IPS DF 19.7 (cell line): ENCODE results near the gene HABP2.

Source experiments
- DNase-seq: peaks from one replicate; pipeline ENCODE4 v3.0.0-alpha.2; 2013; ENCODE audit warnings: low read depth, low spot score

HABP2 gene

DNA sequence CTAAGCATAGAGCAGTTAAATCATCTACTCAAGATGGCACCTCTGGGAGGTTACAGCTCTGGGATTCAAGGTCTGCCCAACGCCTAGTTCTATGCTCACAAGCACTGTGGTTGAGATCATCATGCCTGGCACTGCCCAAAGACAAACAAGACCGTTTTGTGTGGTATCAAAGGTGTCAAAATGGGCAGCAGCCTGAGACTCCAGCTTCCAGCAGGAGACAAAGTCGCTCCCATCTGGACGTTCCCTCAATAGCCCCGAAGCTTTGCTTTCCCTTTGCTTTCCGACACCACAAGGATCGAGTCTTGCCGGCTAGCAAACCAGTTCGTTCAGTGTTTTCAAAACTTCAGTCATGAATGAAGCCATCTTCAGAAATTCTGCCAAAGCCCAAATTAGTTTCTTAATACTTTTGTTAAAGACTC, 5.1 kb downstream of the HABP2 start:
- DNase-seq, result no peak

DNA sequence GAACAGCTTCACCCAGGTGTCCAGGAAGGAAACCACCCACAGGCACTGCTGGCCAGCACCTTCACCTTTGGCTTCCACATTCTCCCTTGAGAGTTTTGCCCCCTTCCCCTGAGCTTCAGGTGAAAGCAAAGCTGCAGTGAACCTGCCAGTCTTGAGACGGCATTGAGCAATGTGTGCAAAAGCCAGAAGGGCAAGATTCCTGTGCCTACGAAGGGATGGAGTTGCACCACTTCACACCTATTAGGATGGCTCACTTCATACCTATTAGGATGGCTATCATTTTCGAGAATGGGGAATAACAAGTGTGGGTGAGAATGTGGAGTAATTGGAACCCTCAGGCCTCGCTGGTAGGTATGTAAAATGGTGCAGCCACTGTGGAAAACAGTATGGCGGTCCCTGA, 7.2 kb downstream of the HABP2 start:
- DNase-seq, result no peak

DNA sequence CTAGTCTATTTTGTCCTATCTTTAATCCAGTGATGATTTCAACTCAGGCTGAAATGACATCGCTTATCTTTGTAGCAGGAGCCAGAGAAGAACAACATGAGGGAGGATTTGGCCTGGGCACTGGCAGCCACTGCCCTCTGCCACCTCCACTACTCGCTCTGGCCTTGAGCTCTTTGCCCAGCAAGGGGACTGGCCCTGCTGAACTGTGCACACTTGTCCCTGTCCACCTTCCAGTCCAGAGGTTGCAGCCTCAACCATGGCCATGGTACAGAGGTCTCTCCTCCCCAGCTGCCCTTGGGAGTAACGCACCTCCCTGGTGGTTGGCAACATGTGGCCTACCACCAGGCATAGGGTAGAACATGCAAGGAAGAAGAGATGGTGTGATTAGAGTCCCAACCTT, 8.4 kb downstream of the HABP2 start:
- DNase-seq, result no peak

DNA sequence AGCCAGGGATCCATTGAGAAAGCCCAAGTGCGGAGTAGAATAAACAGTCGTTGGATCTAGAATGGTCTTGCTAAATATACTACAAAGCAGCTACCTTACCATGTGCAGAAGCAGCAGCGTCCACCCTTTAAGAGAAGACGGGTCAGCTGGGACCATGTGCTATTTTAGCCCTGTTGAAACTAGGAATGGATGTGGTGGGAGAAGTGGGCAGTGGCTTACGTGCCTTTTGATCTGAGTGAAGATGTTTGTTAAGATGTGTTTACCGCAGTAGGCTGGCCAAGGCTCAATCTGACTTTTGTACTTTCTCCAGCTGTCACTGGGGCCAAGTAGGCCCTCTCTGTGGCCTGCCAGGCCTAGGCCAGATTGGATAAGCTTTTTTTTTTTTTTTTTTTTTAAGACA, 9.2 kb downstream of the HABP2 start:
- DNase-seq, result no peak

DNA sequence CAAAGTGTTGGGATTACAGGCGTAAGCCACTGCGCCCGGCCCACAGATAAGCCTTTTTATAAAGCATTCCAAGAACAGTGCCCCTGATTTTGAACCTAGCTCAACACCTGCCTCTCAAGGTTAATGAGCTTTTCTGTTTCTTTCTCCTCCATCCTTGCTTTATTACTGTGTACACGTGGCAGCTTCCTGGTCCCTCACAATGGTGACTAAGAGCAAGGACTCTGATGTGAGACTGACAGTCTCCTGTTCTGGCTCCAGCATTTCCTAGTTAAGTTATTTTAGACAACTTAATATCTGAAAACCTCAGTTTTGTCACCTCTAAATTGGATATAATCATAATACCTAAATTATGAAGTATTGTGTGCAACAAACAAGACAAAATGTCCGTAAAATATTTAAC, 9.9 kb downstream of the HABP2 start:
- DNase-seq, result no peak

DNA sequence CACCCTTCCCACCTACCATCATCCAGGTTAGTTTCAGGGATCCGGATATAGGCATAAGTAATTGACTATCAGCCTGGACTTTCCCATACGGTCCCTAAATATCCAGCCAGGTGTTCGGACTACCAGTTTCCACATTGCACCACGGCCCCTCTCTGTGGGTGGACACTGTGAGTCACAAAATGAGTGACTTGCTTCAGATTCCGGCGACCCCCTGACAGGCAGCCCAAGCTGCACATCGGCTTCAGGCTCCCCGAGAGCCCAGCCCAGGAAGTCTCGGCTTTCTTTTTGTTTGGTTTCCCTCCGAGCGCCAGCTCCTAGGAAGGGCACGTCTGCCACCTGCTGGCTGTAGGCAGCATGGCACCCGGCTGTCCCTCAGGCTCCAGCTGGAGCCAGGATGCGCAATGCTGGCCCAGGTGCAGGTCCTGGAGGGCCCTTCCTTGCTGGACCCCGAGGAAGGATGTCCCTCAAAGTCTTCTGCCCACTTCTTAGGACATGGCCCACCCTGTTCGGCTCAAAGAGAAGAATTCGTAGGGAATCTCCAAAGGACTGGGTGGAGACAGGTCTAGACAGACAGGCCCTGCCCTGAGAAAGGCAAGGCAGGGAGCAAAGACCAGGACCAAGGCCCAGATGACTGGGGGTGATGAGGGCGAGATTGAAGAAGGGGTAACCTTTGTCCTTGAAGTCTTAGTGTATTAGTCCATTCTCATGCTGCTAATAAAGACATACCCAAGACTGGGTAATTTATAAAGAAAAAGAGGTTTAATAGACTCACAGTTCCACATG, 10.6 kb downstream of the HABP2 start:
- no peak for DNase-seq

DNA sequence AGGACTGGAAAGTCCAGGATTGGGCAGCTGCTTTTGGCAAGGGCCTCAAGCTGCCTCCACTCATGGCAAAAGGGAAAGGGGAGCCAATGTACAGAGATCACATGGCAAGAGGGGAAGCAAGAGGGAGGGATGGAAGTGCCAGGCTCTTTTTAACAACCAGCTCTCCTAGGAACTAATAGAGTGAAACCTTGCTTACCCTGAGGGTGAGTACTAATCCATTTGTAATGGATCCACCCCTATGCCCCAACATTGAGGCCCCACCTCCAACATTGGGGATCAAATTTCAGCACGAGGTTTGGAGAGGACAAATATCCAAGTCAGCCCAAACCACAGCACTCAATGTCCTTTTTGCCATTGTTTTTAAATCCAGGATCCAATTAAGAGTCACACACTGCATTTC, 12.5 kb downstream of the HABP2 start:
- DNase-seq, result no peak

DNA sequence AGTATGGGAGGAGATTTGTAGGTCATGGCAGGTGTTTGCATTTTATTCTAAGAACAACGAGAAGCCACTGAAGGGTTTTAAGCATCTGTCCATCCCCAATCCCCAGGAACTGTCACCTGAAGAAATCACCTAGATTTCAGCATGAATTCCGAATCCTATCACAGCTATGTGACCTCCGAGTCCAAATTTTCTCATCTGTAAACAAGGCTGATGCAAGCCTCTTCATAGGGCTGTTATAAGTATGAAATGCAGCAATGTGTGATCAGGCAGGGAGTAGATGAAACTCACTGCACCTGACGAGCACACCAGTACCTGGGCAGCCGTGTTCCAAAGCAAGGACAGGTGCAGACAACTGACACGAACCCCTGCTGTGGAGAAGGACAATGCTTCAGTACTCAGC, 14.0 kb downstream of the HABP2 start:
- no peak for DNase-seq

DNA sequence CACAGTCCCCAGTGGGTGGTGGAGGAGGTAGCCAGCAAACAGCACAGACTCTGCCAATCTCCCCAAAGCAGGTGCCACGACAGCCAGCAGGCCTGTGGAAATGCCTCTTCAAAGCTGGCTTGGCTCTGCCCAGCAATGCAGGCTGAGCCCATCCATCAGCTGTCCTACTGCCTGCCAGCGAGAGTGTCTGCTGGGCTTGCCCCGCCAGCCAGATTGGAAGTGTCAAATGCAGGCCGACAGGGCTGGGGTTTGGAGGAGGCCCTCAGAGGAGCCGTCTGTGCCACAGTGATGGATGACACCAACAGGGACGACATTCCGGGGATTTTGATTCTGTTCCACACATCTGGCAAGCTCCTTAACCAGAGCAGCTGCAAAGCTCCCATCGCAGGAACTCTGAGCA, 16.7 kb downstream of the HABP2 start:
- no peak for DNase-seq

DNA sequence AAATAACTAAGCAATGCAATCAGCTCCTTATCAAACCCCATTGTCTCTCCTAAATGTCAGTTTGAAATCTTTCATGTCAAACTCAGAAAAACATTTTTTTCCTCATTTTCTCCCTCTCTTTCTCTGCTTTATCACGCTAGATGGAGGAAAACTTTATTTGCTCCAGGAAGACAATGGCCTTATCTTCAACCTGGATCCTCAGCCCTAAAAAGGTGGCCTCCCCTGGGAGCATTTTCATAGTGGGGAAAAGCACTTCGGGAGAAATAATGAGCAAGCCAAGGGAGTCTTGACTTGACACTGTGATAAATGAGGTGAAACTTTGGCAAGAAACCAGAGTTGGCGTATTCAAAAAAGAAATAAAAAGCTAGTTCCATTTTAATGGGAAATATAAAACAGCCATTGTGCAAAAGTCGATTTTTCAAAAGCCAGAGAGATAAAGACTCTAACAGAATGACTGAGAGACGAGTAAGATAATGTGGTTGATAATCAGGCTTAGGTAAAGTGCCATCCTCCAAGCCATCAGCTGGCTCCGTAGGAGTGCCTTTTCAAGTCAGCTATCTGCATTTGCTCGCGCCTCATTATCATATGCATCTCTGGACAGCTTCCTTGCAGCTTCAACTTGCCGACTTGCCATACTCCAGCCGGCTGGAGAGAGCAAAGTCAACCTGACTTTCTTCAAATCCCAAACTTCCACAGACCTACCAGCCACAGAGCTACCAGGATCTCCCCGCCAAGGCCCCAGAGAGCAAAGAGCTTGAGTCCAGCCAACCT, 19.9 kb downstream of the HABP2 start:
- no peak for DNase-seq

DNA sequence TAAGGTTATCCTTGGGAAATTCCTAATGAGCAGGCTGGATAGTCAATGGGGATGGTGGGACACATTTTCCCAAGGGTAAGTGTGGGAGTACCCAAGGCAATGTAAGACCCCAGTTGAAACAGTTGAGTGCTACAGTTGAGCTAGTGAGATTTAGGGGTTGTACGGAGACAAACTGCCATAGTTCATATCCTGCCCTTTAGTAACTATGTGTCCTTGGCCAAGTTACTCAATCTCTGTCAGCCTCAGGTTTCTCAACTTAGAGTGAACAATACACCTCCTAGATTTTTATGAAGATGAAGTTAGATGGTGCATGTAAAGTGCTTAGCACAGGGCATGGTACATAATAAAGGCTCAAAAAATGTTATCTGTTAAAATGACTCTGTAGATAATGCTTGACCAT, 20.5 kb downstream of the HABP2 start:
- DNase-seq, result no peak

DNA sequence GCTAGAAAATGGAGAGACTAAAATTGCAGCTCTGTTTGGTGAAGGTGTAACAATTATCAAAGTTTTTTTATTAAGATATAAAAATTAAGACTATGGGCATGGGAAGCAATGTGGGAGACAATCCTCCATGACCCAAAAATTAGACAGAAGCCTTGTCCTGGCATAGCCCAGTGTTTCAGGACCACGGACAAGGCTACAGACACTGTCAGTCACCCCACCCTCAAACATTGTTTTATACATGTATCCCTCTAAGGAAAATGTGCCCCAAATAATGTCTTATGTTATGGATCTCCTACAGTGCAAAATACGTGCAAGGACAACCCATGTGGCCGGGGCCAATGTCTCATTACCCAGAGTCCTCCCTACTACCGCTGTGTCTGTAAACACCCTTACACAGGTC, 24.0 kb downstream of the HABP2 start:
- no peak for DNase-seq

DNA sequence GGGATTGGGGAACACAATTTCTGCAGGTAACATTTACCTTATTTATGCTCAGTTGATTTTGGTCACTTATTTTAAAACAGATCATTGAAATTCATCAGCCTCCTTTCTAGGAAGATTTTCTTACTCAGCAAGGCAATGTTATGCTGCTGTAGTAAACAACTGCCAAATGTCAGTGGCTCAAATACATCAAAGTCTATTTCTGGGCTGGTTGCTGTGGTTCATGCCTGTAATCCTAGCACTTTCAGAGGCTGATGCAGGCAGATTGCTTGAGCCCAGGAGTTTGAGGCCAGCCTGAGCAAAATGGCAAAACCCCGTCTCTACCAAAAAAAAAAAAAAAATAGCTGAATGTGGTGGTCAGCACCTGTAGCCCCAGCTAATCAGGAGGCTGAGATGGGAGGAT, 25.9 kb downstream of the HABP2 start:
- no peak for DNase-seq

DNA sequence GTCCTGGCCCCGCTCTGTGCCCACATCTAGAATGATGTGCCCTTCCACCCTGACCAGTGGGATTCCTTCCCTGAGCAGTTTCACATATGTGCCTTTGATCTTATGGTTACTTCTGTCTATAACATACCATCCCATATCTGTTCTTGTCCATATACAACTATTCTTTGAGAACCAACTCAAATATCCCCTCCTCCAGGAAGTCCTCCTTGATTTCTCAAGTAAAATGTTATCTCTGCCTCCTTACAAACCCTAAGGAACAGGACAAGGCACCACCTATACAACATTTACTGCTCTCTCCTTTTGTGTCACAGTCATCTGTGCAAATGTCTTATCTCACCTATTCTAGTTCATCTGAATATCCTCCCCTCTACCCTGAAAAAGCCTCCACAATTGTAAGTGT, 28.2 kb downstream of the HABP2 start:
- no peak for DNase-seq

DNA sequence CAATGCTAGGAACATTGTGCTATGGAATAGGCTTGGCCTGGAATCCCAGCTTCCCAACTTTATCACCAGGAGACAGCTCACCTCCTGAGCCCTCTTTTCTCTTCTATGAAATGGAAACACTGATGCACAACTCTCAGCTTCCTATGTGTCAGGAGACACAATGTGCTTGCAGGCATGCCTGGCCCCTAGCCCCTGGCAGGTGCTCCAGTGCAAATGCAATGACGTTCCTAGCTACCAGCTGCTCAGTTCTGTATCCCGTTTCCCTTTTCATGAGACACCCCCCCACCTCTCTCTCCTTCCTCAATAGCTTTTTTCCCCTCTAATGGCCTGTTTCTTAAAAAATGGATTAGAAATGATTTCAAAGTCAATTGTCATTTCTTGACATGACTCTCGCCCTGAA, 30.7 kb downstream of the HABP2 start:
- no peak for DNase-seq

DNA sequence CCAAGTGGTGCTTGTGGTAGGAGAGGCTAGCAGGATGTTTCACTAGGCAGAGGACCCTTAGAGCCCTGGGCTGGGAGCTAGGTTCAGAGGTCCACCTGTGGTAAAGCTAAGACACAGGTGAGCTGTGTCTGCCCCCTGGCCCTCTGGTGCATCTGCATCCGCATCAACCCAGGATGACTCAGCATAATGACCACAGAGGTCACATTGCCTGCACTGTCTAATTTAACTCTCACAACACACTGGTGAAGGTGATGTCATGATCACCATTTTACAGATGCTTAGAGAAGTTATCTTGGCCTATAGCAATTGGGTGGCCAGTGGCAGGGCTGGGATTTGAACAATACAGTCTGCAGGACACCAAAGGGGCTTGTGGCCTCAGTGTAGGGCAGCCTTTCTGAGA, 33.1 kb downstream of the HABP2 start:
- DNase-seq, result no peak

DNA sequence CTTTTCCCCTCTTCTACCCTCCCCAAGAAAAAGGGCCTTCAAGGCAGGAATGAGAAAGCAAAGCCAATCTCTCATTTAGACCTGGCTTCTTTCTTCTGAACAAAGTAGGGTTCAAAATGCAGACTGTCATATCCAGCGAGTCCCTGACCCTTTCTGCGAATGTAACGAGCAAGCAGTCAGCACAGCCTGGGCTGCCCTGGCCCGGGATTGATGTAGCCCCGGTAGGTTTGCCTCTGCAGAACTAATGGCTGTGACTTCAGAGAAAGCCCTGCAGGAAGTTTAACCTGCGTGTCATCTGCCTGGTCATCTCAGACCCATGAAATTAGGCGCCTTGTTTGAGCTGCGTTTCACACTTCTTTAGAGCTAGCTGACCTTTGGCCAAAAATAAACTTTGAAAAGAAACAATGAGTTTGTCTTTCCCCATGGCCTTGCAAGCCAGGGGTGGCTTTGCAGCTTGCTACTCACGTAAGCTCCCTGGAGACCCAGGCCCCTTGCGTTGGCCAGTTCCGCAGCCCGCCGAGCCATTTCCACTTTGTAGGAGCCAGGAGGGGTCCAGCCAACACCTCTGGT, 36.4 kb downstream of the HABP2 start:
- DNase-seq, result no peak

DNA sequence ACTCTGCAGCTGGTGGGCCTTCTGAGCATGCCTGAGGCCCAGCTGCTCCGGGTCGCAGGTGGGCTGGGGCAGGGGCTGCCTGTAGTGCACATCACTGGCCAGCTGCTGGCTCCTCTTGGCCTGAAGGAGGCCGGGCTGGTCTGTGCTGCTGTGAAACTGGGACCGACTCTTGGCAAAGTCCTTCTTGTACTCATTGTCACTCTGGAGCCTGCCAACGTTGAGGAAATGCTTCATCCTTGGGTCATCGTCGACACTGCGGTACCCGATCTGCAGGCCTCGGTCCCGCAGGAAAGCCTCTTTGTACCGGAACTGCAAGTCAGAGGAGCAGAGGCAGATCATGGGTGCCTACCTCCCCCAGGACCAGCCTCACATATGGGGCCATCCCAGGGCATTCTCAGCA, 37.7 kb downstream of the HABP2 start:
- DNase-seq, result no peak

DNA sequence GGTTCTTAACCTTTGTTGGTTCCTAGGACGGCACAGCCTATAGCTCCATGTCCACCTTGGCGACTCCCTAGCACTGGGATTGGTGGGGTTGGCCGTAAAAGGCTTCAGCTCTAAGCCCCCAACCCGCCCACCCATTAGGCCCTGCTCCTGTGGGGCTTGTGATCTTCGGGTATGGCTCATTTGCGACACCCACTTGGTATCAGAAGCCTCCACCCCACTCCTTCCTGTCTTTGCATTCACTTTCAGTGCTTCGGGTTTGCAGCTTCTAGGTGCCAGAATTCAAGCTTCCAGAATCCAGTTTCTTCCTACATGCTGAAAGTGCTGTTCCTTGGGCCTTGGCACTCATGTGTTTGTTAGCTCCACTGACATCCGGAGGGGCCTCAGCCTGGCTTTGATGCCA, 39.5 kb downstream of the HABP2 start:
- DNase-seq, result no peak

DNA sequence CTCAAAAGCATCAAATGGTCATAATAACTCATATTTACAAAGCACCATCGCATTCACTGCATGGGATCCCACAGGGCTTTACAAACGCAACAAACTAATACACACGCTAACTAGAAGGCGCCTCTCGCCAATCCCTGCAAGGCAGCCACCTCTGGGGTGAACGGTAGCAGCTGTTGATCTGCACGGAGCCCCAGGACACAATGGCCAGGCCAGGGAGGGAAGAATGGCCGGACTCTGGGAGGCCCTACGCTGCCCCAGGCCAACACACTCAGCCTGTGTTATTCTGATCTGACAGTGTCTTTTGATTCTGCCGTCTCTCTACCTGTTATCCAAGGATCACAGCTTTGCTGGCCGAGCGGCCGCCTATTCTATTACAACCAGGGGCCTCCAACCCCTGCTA, 41.8 kb downstream of the HABP2 start:
- no peak for DNase-seq

DNA sequence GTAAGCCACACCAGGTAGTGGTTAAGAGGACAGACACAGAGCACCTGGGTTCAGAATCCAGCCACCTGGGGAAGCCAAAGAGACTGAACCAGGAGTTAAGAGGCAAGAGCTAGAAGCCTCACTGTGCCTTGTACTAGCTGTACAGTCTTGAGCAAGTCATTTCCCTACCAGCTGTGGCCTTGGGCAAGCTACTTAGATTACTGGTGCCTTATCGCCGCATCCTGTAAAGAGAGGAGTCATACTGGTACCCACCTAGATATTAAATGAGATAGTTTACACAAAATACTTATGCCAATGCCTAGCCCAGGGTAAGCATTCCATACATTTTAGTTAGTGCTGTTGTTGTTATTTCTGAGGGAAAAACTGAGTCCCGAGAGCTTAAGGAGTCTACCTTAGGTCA, 47.7 kb downstream of the HABP2 start:
- DNase-seq, result no peak

DNA sequence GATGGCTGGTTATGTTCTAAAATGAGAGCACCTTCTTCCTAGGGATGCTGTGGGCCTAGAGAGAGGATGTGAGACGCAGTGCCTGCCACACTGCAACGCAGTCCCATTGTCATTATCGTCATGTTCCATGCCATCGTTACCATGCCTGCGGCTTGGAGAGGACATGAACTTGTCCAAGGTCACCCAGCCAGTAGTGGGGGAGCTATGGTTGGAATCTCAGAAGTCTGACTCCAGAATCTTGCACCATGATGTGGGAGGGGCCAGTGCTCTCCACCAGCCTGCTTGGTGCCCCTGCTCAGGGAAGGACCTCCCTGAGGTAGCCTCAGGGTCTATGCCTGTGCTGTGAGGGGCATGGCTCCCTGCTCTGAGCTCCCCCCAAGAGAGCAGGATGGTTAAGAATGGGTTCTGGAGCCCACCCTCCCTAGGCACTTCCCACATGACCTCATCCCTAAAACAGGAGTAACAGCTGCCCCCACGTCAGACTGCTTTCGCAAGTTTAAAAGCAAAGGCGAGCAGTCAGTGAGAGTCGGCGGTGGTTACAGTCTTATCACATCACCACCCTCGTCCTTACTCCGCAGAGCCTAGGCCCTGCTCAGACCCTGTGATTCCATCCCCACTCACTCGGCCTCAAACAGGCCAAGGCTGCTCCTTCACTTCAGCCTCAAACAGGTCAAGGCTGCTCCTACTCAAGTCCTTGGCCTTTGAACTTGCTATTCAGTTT, 50.4 kb downstream of the HABP2 start:
- DNase-seq, result no peak
